22Rv1 (cell line): ENCODE results near the gene LRP5.
"Not testable (repeated sequence)": the region's sequence is repeated elsewhere in the genome, so short reads cannot be mapped to it uniquely, and the experiment has no call there.

ENCODE experiments used
- H3K27ac ChIP-seq: fragments of 450-650 bp; 2 replicates; pipeline ENCODE4 v1.5.1; 2017
- ZFX ChIP-seq: fragments of 450-650 bp; IDR thresholded peaks from 2 replicates; pipeline ENCODE4 v1.6.1; 2017; ENCODE audit warnings: antibody characterized with exemption, borderline replicate concordance
- TF ChIP-seq, protein P1 (sequence below): fragments of 450-650 bp; IDR thresholded peaks from 2 replicates; pipeline ENCODE4 v1.5.1; 2017; ENCODE audit warnings: mild to moderate bottlenecking

The LRP5 gene

DNA sequence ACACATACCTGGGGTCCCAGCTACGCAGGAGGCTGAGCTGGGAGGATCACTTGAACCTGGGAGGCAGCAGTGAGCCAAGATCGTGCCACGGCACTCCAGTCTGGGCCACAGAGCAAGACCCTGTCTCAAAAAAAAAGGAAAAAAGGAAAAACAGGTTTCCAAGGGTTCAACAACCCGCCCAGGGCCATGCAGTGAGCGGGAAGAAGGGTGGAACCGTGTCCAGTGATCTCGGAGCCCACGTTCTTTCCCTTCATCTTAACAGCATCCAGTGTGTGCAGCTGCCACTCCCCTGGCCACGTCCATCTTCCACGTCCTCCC lies 14.9 kb upstream of the LRP5 start:
- TF ChIP-seq, protein P1, sequence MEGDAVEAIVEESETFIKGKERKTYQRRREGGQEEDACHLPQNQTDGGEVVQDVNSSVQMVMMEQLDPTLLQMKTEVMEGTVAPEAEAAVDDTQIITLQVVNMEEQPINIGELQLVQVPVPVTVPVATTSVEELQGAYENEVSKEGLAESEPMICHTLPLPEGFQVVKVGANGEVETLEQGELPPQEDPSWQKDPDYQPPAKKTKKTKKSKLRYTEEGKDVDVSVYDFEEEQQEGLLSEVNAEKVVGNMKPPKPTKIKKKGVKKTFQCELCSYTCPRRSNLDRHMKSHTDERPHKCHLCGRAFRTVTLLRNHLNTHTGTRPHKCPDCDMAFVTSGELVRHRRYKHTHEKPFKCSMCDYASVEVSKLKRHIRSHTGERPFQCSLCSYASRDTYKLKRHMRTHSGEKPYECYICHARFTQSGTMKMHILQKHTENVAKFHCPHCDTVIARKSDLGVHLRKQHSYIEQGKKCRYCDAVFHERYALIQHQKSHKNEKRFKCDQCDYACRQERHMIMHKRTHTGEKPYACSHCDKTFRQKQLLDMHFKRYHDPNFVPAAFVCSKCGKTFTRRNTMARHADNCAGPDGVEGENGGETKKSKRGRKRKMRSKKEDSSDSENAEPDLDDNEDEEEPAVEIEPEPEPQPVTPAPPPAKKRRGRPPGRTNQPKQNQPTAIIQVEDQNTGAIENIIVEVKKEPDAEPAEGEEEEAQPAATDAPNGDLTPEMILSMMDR: no peak
- no peak for TF ChIP-seq ZFX
- H3K27ac ChIP-seq: no peak overlapping the region

DNA sequence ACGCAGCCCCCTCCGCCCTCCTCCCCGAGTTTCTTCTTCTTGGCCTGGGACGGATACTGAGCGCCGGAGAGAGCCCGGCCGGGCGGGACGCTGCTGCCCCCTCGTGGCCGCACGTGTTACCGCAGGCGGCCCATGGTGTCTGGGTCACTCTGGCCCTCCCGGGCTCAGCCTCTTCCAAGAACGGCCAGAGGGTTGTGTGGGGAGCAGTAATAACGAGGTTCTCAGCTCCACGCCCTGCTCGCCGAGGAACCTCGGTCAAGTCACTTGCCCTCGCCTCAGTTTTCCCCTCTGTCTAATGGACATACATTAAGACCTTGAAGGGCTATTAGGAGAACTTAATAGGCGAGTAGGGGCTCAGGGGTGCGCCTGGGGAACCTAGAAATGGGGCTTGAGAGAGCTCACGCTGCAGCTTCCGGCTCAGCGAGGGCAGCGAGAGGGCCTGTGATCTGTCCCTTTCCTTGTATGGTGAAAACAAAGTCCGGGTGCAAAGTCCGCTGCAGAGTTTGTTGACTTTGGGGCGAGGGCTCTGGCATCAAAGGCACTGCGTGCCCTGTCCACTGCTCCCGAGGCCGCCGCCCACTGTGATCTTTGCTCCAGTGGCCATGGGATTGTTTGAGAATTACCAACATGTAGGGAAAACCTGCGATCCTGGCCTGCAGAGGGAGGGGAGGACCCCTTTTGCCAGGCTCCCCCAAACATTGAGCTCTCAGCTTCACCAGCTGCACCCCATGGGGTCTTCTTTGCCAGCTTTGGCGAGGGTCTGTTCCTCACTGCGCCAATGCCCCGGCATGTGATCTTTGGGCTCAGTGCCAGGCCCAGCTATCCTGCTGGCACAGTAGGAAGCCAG lies 14.4 kb upstream of the LRP5 start:
- peak overlapping the region; percentile 27 for H3K27ac ChIP-seq
- TF ChIP-seq ZFX: no peak
- TF ChIP-seq, protein P1: peak; percentile 98

DNA sequence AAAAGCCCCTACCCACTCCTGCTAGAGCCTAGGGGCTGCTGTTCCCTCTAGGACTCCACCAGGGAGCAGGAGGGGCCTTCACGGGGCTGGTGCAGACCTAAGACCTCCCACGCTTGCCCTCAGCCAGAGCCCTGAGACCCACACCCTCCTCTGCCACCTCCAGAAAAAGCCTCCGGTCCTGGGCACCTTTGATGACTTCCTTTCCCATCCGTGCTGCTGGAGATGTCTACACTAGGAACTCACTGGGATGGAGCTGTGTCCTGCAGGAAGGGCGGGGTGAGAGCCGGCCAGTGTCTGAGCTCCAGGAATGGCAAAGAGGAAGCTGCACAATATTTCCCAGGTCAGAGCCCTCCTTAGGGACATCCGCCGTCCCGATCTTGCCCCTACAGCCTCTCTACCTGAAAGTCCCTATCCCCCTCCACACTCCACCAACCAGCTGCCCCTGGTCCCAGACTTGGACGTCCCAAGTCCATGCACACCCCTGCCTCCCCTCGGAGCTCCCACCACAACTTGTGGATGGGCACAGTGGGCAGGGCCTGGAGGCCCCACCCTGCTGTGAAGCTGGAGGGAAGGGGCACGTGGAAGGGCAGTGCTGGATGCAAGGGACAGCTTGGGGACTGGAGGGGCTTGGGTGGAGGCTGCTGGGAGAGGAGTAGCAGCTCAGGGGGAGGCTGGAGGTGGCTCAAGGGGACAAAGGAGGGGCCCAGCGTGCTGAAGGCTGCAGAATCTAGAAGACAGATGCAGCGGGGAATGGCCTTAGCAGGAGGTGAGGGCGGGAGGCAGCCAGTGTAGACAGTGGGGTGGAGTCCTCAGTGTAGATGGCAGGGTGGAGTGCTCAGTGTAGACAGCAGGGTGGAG lies 13.5 kb upstream of the LRP5 start:
- no peak for TF ChIP-seq ZFX
- TF ChIP-seq, protein P1: no peak
- peak overlapping the region; percentile 27 for H3K27ac ChIP-seq

DNA sequence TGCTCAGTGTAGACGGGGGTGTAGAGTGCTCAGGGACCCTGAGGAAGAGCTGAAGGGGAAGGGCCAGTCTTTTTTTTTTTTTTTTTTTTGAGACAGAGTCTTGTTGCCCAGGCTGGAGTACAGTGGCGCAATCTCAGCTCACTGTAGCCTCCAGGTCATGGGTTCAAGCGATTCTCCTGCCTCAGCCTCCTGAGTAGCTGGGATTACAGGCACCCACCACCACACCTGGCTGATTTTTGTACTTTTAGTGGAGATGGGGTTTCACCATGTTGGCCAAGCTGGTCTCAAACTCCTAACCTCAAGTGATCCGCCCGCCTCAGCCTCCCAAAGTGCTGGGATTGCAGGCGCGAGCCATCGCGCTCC lies 12.9 kb upstream of the LRP5 start:
- H3K27ac ChIP-seq: not testable (repeated sequence)

DNA sequence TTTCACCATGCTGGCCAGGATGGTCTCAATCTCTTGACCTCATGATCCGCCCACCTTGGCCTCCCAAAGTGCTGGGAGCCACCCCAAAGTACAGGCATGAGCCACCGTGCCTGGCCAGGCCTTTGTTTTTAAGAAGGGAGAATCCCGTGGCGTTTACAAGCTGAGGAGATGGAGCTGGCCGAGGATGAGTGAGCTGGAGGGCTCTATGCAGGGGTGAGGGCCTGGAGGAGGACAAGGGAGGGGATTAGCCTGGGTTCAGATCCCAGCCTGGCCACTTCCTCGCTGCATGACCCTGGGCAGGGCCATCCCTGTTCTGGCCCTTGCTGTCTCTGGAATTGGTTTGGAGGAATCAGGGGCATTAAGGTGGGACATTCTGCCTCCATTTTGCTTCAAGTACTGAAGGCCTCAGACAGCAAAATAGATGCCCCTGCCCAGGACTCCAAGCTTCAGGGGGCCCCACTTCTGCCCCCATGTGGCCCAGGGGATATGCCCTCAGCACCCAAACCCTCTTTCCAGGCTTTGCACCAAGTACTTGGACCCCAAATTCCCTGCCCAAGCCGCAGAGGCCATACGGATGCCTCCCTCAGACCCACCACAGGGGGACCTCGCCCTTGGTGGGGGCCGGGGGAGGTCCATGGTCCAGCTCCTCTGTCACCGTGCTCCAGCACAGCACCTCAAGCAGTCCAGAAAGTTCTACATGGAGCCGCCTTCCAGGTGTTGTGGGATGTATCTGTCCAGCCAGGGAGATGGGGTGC lies 12.1 kb upstream of the LRP5 start:
- H3K27ac ChIP-seq: no peak overlapping the region
- no peak for TF ChIP-seq ZFX
- TF ChIP-seq, protein P1: no peak

DNA sequence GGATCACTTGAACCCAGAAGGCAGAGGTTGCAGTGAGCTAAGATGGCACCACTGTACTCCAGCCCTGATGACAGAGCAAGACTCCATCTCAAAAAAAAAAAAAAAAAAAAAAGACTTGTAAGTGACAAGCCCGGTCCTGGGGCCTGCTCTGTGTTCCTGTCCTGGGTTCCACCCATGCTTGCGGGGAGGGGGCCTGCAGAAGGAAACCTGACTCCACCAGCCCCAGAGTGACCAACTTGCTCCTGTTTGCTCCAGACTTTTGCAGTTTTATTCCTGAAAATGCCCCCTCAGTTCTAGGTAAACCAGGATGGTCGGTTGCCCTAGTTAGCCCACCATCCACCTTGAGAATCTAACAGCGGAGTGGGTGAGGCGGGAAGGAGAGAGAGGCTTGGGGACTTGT lies 10.1 kb upstream of the LRP5 start:
- no peak overlapping the region for H3K27ac ChIP-seq
- no peak for TF ChIP-seq ZFX
- TF ChIP-seq, protein P1: no peak

DNA sequence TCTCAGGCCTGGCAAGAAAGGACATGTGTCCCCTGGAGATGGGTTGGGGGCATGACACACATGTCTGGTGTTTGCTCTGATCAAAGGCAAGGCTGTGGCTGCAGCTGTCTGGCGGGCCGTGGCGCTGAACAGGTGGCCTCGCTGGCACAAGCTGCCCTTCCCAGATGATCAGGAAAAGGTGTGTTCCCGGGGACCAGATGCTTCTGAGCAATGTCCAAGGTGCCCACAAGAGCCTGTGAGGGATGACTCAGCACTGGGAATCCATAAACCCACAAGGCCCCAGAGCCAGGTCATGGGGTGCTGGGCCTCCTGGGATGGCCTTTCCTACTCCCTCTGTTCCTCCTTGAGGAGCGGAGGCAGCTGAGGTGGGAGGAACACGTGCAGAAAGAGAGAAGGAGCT lies 9.7 kb upstream of the LRP5 start:
- no peak overlapping the region for H3K27ac ChIP-seq

More for the DNA sequence above, 9.7 kb upstream of the LRP5 start:
- no peak for TF ChIP-seq ZFX
- TF ChIP-seq, protein P1: no peak
